Measurements from ENCODE around the gene PIGB.
A peak's percentile ranks its signal among the peaks of the same experiment; 100 is the strongest.
"Not testable (repeated sequence)": the region's sequence is repeated elsewhere in the genome, so short reads cannot be mapped to it uniquely, and the experiment has no call there.

PIGB gene

DNA sequence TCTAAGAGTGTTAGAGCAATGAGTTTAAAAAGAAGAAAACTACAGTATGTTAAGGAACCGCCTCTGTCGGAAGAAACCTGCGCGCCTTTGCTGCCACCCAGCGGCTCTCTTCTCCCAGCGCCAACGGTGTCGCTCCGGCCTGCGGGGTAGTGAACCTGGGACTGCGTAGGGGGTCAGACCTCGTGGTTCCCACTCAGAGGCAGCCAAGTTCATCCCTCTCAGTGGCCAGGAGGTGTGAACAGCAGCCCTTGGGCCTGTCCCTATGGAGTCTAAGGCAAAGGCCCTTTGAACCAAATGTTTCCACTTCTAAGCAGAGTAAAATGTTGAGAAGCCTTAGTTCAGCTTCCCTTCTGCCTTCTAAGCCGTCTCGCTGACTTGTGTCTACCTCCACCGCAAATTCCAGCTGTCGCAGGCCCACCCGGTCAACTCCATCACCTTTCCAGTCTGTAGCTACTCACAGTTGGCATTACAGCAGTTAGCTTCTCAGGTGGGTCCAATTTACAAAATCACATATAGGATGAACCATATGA lies 28.4 kb upstream of the PIGB start:
- H3K79me2 ChIP-seq (ENCODE audit: low read length), result no peaks in the 10 kb centered on the region
- no peak for TF ChIP-seq EZH2phosphoT487 (IDR thresholded peaks at IDR 0.05; ENCODE audit: low read depth)
- TF ChIP-seq, protein P1, sequence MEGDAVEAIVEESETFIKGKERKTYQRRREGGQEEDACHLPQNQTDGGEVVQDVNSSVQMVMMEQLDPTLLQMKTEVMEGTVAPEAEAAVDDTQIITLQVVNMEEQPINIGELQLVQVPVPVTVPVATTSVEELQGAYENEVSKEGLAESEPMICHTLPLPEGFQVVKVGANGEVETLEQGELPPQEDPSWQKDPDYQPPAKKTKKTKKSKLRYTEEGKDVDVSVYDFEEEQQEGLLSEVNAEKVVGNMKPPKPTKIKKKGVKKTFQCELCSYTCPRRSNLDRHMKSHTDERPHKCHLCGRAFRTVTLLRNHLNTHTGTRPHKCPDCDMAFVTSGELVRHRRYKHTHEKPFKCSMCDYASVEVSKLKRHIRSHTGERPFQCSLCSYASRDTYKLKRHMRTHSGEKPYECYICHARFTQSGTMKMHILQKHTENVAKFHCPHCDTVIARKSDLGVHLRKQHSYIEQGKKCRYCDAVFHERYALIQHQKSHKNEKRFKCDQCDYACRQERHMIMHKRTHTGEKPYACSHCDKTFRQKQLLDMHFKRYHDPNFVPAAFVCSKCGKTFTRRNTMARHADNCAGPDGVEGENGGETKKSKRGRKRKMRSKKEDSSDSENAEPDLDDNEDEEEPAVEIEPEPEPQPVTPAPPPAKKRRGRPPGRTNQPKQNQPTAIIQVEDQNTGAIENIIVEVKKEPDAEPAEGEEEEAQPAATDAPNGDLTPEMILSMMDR (IDR thresholded peaks at IDR 0.05; ENCODE audit: low read depth, low read length), result peak; percentile 87
- H3K9ac ChIP-seq (ENCODE audit: low read length), result peak overlapping the region; percentile 74
- H2AFZ ChIP-seq (ENCODE audit: low read depth, low read length), result peak overlapping the region; percentile 93
- H3K27ac ChIP-seq (ENCODE audit: low read length), result no peak overlapping the region
- no peaks in the 10 kb centered on the region for H4K20me1 ChIP-seq (ENCODE audit: insufficient read depth, low read length)
- H3K9me3 ChIP-seq (ENCODE audit: insufficient read depth, low read length), result no peaks in the 10 kb centered on the region
- H3K4me3 ChIP-seq (ENCODE audit: low read length), result peak overlapping the region; percentile 80
- H3K36me3 ChIP-seq (replicated peaks; ENCODE audit: low read depth, low read length), result no peaks in the 10 kb centered on the region
- H3K27me3 ChIP-seq (ENCODE audit: low read depth, low read length), result no peaks in the 10 kb centered on the region
- peak overlapping the region; percentile 84 for H3K4me2 ChIP-seq (ENCODE audit: low read length)
- peaks cover 10% of the 10 kb centered on the region; the same call in 1 of the 2 replicates for H3K4me1 ChIP-seq (ENCODE audit: low read length)

DNA sequence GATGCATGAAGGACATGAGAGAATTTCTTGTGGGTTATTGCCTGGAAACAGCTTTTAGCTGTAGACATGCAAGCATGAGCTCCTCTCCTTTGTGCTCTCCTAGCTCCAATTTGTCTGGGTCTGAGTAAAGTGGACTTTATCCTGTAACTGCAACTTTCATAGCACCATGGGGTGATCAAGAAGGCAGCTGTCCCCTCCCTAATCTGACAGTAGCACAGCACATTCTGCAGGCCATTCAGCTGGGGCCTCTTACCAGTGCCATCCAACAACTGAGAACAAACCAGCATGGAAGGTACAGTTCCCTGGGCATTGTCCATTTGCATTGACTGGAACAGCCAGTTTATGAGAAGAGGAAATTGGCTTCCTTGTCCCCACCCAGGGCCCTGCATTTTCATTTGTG lies 21.7 kb upstream of the PIGB start:
- H3K79me2 ChIP-seq (ENCODE audit: low read length), result no peaks in the 10 kb centered on the region
- H4K20me1 ChIP-seq (ENCODE audit: insufficient read depth, low read length), result no peaks in the 10 kb centered on the region
- H3K4me3 ChIP-seq (ENCODE audit: low read length), result no peak overlapping the region
- TF ChIP-seq EZH2phosphoT487 (IDR thresholded peaks at IDR 0.05; ENCODE audit: low read depth), result no peak
- TF ChIP-seq, protein P1 (IDR thresholded peaks at IDR 0.05; ENCODE audit: low read depth, low read length), result no peak
- no peak overlapping the region for H3K9ac ChIP-seq (ENCODE audit: low read length)
- H2AFZ ChIP-seq (ENCODE audit: low read depth, low read length), result no peak overlapping the region
- H3K36me3 ChIP-seq (replicated peaks; ENCODE audit: low read depth, low read length), result no peaks in the 10 kb centered on the region
- H3K4me1 ChIP-seq (ENCODE audit: low read length), result no peaks in the 10 kb centered on the region
- no peaks in the 10 kb centered on the region for H3K9me3 ChIP-seq (ENCODE audit: insufficient read depth, low read length)
- no peak overlapping the region for H3K4me2 ChIP-seq (ENCODE audit: low read length)
- H3K27ac ChIP-seq (ENCODE audit: low read length), result no peak overlapping the region
- no peaks in the 10 kb centered on the region for H3K27me3 ChIP-seq (ENCODE audit: low read depth, low read length)

DNA sequence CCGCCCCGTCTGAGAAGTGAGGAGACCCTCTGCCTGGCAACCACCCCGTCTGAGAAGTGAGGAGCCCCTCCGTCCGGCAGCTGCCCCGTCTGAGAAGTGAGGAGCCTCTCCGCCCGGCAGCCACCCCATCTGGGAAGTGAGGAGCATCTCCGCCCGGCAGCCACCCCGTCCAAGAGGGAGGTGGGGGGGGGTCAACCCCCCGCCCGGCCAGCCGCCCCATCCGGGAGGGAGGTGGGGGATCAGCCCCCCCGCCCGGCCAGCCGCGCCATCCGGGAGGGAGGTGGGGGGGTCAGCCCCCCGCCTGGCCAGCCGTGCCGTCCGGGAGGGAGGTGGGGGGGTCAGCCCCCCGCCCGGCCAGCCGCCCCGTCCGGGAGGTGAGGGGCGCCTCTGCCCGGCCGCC lies 16.2 kb upstream of the PIGB start:
- not testable (repeated sequence) for H3K9ac ChIP-seq (ENCODE audit: low read length); H2AFZ ChIP-seq (ENCODE audit: low read depth, low read length); H3K9me3 ChIP-seq (ENCODE audit: insufficient read depth, low read length); H3K36me3 ChIP-seq (replicated peaks; ENCODE audit: low read depth, low read length); H3K79me2 ChIP-seq (ENCODE audit: low read length); H3K4me3 ChIP-seq (ENCODE audit: low read length); H3K4me2 ChIP-seq (ENCODE audit: low read length); H4K20me1 ChIP-seq (ENCODE audit: insufficient read depth, low read length); H3K27ac ChIP-seq (ENCODE audit: low read length); H3K4me1 ChIP-seq (ENCODE audit: low read length); H3K27me3 ChIP-seq (ENCODE audit: low read depth, low read length)

DNA sequence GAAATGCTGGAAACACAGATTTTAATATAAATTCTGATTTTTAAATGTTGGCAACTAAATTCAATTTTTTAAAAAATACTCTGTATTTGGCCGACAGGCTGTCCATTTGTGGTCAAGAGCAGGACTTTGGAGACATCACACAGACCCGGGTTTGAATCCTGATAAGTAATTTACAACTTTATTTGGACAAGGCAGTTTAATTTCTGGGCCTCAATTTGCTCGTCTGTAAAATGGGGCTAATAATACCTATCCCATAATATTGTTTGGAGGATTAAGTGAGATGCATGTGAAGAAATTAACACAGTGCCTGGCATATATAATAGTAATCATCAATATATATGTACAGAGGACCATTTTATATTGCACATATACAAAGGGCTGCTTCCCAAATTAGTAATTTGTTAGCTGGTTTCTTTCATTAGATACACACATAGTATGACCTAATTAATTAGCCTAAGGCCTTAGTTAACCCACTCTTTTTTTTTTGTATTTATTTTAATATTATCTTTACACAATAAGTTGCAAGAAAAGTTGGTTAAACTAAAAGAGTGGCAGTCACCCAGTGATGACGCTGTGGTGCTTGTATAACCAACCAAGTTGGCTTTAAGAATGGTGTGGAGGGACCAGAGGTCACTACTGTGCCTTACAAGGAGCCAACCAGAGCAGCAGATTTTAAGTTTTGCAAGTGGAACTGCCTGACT lies 665 bp downstream of the PIGB start:
- TF ChIP-seq, protein P1 (IDR thresholded peaks at IDR 0.05; ENCODE audit: low read depth, low read length), result no peak
- no peak for TF ChIP-seq EZH2phosphoT487 (IDR thresholded peaks at IDR 0.05; ENCODE audit: low read depth)
- peaks cover 12% of the 10 kb centered on the region for H3K36me3 ChIP-seq (replicated peaks; ENCODE audit: low read depth, low read length)
- H3K4me3 ChIP-seq (ENCODE audit: low read length), result peak overlapping the region; percentile 96
- no peaks in the 10 kb centered on the region for H4K20me1 ChIP-seq (ENCODE audit: insufficient read depth, low read length)
- H3K9me3 ChIP-seq (ENCODE audit: insufficient read depth, low read length), result no peaks in the 10 kb centered on the region
- H3K9ac ChIP-seq (ENCODE audit: low read length), result peak overlapping the region; percentile 93
- peak overlapping the region; percentile 62 for H3K4me2 ChIP-seq (ENCODE audit: low read length)
- H3K27me3 ChIP-seq (ENCODE audit: low read depth, low read length), result no peaks in the 10 kb centered on the region
- H3K79me2 ChIP-seq (ENCODE audit: low read length), result peaks cover 57% of the 10 kb centered on the region
- H2AFZ ChIP-seq (ENCODE audit: low read depth, low read length), result peak overlapping the region; percentile 93
- peaks cover 14% of the 10 kb centered on the region for H3K4me1 ChIP-seq (ENCODE audit: low read length)
- peak overlapping the region; percentile 75 for H3K27ac ChIP-seq (ENCODE audit: low read length)
